Activated CD8-positive, alpha-beta memory T cell treated with anti-CD3 and anti-CD28 coated beads, Interleukin-2, amount 50 U/mL, for 1 hour (primary cell): ENCODE data around the gene CAMK2G.
"Not testable (repeated sequence)": the region's sequence is repeated elsewhere in the genome, so short reads cannot be mapped to it uniquely, and the experiment has no call there.

Experiments
- DNase-seq: peaks from one replicate; pipeline ENCODE4 v3.0.0-alpha.2; 2020; ENCODE audit errors: extremely low read depth

CAMK2G gene

DNA sequence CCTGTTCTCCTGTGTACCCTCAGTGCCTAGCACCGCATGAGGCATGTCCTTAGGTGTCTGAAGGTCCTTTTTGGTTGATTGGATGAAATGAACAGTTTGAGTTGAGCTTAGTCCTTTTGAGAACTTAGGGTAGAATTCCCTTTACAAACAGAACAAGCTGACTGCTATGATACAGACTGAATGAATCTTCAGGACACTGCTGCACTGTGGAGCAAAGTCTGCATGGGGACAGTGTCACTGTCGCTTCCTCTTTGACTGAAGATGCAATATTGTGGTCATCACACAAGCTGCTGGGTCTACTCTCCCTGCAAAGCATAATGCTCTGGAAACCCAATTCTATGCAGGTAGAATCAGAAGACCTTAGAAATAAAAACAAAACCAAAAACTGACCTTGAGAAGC lies 28.0 kb upstream of the CAMK2G start:
- no peak for DNase-seq

GRCh38 chr10:73901261-73901660 lies 26.9 kb upstream of the CAMK2G start:
- DNase-seq, result no peak

- no peak for DNase-seq
Observed at GRCh38 chr10:73900064-73900463, 25.7 kb upstream of the CAMK2G start.

DNA sequence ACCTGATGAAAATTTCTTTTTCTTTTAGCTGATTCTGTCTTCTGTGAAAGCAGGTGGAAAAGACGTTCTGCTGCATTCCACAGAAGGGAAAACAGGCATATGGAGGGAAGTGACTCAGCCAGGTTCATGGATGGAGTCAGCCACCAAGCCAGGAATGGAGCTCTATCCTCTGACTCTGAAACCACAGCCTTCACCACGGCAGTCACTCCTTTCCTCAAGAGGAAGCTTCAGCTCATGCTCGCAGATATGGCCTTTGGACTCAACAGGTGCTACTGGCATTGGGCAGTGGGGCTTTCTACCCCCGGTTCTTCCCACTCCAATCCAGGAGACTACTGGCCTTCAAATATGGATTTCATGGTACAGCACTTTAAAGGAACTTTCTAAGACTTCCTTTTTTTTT lies 25.1 kb upstream of the CAMK2G start:
- no peak for DNase-seq

GRCh38 chr10:73898730-73899410 lies 24.5 kb upstream of the CAMK2G start:
- DNase-seq, result no peak

DNA sequence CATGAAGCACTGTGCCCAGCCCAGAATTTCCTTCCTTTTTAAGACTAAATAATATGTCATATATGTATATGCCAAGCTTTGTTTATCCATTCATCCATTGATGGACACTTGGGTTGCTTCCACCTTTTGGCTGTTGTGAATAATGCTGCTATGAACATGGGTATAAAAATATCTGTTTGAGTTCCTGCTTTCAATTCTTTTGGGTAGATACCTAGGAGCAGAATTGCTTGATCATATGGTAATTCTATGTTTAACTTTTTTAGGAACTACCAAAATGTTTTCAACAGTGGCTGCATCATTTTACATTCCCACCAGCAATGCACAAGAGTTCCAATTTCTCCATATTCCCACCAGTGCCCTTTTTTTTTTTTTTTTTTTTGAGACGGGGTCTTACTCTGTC lies 23.3 kb upstream of the CAMK2G start:
- DNase-seq, result no peak

DNA sequence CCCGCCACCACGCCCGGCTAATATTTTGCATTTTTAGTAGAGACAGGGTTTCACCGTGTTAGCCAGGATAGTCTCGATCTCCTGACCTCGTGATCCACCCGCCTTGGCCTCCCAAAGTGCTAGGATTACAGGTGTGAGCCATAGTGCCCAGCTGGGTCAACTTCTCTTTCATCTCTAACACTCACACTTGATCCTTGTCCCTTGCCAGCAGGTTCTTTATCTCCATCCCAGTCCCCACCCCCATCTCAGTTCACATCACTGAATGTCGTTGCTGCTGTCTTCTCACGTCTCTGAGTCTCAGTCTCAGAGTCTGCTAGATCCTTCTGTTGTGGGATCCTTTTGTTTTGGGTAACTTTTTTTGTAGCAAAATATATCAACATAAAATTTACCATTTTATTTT lies 21.0 kb upstream of the CAMK2G start:
- DNase-seq, result not testable (repeated sequence)

DNA sequence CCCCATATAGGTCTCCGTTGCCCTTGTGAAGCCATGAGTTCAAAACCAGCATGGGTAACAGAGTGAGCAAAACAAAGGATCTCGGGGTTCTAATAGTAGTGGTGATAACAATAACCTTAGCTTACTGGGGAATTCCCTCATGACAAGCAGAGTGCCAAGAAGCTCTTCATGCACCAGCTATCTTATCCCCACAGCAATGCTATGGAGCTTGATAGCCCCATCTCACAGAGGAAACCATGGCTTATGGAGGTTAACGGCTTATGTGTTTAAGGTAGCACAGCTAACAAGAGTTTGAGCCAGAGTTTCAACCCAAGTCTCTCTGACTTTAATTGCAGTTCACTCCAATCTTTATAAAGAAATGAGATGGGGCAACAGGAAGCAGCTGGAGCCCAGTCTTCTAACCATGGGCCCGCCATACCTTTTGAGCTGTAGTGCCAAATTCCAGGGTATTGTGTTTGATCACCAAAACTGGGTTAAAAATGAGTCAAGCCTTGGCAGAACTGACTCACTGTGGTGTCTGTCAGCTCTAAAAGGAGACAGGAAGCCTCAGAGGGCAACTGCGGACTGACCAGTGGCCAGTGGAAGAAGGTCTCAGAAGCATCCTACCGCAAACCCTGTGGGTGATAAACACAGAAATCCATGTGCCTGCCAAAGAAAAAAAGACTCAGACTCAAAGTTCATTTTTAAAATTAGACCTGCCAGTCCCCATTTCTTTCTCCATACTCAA lies 20.1 kb upstream of the CAMK2G start:
- DNase-seq, result no peak

DNA sequence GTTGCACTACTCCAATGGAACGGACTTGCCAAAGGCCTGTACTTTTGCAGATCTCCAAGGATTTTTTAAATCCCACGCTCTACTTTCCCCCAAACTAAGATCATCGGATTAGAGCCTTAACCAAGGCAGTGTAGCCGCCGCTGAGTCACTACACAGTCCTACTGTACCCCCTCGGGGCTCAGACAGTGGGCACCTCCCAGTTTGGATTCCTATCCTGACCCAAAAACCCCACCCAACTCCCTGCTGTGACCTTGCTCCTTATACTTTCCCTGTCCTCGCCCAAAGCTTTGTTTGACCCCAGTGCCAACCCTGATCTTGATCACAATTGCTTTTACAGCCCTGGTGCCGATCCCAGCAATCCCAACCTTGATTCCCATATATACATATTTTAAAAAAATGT lies 19.1 kb upstream of the CAMK2G start:
- no peak for DNase-seq

GRCh38 chr10:73892310-73893030 lies 18.1 kb upstream of the CAMK2G start:
- DNase-seq, result no peak

GRCh38 chr10:73891540-73891939 lies 17.2 kb upstream of the CAMK2G start:
- DNase-seq, result no peak

DNA sequence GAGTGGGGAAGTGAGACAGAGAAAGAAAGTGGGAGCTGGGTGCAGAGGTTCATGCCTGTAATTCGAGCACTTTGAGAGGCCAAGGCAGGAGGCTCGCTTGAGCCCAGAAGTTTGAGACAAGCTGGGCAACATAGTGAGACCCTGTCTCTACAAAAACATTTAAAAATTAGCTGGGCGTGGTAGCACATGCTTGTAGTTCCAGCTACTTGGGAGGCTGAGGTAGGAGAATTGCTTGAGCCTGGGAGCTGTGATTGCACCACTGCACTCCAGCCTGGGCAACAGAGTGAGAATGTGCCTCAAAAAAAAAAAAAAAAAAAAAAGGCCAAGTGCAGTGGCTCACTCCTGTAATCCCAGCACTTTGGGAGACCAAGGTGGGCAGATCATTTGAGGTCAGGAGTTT lies 16.5 kb upstream of the CAMK2G start:
- DNase-seq, result not testable (repeated sequence)

GRCh38 chr10:73890261-73890660 lies 15.9 kb upstream of the CAMK2G start:
- no peak for DNase-seq

DNA sequence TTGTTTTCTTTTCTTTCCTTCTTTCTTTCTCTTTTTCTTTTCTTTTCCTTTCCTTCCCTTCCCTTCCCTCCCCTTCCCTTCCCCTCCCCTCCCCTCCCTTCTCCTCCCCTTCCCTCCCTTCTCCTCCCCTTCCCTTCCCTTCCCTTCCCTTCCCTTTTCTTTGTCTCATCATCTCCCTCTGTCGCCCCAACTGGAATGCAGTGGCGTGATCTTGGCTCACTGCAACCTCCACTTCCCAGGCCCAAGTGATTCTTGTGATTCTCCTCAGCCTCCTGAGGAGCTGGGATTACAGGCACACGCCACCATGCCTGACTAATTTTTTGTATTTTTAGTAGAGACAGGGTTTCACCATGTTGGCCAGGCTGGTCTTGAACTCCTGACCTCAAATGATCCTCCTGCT lies 15.1 kb upstream of the CAMK2G start:
- not testable (repeated sequence) for DNase-seq

DNA sequence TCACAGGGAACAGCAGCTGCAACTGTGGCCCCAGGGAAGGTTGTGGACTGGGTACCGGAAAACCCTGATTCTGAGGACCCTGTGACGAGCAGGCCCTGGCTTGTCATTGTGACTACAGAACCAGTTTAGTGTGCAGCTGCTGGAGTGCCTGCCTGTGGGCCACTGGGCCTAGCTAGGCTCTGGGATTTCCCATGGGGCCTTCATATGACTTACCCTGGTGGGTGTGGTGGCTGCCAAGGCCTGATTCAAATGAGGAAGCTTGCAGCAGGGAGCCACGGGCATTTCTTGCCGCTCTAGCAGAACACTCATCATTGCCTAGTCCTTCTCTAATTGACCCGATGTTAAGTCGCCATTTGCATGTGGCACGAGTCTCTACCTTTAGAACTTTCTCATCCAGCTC lies 14.7 kb upstream of the CAMK2G start:
- DNase-seq, result no peak

GRCh38 chr10:73888514-73888913 lies 14.2 kb upstream of the CAMK2G start:
- DNase-seq, result no peak

- no peak for DNase-seq
Observed at GRCh38 chr10:73887294-73888039, 13.1 kb upstream of the CAMK2G start.

GRCh38 chr10:73886661-73887293 lies 12.4 kb upstream of the CAMK2G start:
- DNase-seq, result no peak

GRCh38 chr10:73886085-73886529 lies 11.8 kb upstream of the CAMK2G start:
- no peak for DNase-seq

- no peak for DNase-seq
Observed at GRCh38 chr10:73884017-73884416, 9.7 kb upstream of the CAMK2G start.

DNA sequence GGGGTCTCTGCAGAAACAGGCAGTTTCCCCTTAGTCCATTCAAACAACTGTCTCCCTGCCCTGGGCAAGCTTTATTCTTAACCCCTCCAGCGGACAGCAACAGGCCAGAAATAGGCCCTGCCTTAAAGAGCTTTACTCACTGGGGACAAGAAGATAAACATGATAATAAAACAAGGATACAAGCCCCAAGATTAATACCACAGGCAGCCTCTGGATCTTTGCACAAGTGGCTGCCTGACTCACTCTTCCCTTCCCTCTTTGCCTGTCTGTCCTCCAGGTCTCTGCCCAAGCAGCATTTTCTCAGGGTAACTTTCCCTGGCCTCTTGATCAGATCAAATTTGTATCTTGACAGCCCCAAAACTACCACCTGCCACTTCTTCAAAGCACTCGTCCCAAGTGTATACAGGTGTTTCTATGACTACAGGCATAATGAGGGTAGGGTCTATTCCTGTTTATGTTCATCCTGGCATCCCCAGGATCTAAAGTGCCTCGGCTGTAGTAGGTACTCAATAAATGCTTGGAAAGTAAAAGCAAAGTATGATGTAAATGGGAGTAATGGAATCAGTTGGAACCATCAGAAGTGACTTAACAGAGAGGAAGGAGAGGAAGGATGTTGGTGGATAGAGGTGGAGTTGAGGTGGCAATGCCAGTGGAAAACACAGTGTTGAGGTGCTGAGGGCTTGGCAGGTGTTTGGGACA lies 7.0 kb upstream of the CAMK2G start:
- no peak for DNase-seq
